Inflammatory macrophage (primary cell): ENCODE results near the gene SLC44A2.

Experiments
- DNase-seq, 2 donors: peaks; one replicate each; pipeline ENCODE4 v3.0.0-alpha.2; 2020 to 2022
- total RNA-seq, 18 experiments: gene quantifications; one replicate each; lab custom pipeline; 2026; ENCODE audit warnings: mixed read lengths in 6 of 18, inconsistent platforms in 2 of 18; lab: John Stamatoyannopoulos, UW

Gene SLC44A2
- 56.0 to 250 (median 133) reads per million in 18 experiments for total RNA-seq

GRCh38 chr19:10625003-10625761 lies at the start of gene SLC44A2:
Gene SLC44A2 (plus strand): TSS chr19:10625553. CDS start chr19:10625634, 81 bp downstream.
- DNase-seq, result no peak

DNA sequence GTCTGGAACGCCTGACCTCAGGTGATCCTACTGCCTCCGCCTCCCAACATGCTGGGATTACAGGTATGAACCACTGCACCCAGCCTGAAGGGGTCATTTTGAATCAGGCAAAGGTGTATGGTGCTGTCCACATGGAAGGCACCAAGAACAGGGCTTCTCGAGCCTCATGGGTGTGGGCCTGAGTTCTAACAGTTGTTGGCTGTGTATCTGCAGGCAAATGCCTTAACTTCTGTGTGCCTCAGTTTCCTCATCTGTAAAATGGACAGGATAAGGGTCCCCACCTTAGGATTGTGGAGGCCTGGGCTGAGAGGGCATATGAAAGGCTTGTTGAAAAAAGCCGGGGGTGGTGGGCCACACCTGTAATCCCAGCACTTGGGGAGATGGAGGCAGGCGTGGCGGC lies 47.4 kb upstream of the SLC44A2 start:
- no peak for DNase-seq

DNA sequence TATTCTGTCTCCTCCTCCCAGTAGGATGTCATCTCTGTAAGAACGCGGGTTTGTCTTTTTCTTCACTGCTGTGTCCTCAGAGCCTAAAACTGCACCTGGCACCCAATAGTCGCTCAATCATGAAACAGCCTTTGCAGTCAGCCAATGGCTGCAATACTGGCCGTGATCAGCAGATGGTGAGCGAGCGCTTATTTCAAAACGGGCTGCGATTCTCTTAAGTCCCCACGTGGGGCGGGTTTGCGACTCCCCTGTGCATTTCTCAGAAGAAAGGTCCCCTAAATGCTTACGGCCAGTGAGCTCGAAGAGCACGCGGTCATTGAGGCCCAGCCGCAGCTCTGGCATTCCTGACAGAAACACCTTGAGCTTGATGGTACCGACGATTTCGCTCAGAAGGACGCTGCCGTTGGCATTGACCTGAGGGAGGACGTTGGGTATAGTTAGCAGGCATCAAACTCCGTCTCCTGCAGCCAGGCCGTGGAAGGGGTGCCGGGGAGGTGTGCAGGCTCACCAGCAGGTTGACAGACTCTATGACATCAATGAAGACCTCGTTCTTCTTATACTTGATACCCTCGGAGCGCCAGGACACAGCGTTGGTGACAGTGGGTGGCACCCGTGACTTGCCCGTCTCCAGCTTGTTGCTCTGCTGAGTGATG lies 44.2 kb upstream of the SLC44A2 start:
- DNase-seq, result peak; percentile 96 to 97

DNA sequence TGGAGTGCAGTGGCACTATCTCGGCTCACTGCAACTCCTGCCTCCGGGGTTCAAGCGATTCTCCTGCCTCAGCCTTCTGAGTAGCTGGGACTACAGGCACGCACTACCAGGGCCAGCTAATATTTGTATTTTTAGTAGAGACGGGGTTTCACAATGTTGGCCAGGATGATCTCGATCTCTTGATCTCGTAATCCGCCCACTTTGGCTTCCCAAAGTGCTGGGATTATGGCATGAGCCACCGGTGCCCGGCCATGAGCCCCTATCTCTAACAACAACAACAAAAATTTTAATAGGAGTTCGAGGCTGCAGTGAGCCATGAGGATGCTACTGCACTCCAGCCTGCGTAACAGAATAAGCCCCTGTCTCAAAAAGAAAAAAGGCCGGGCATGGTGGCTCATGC lies 43.3 kb upstream of the SLC44A2 start:
- DNase-seq, result no peak

- no peak for DNase-seq
These were observed 42.1 kb upstream of the SLC44A2 start for GRCh38 chr19:10583036-10583776.

GRCh38 chr19:10586396-10586795 lies 39.0 kb upstream of the SLC44A2 start:
- DNase-seq, result no peak

- DNase-seq, result no peak
These were observed 38.1 kb upstream of the SLC44A2 start, which contains the start of gene AP1M2 for GRCh38 chr19:10587022-10587838. Gene AP1M2 (minus strand): TSS chr19:10587312. CDS start chr19:10587231, 81 bp downstream.

DNA sequence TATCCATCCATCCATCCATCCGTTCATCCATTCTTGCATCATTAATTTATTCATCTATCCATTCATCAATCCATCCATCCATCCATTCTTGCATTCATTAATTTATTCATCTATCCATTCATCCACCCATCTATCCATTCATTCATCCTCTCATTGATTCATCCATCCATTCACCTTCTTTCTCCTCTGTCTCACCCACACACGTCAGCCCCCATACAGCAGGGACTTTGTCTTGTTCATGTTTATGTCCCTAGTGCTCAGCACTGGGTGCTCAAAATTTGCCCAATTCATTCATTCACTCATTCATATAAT lies 37.6 kb upstream of the SLC44A2 start:
- DNase-seq, result no peak

GRCh38 chr19:10593148-10593547 lies 32.2 kb upstream of the SLC44A2 start:
- no peak for DNase-seq

GRCh38 chr19:10593820-10594637 lies 31.3 kb upstream of the SLC44A2 start:
- DNase-seq, result peak; percentile 65 to 72

DNA sequence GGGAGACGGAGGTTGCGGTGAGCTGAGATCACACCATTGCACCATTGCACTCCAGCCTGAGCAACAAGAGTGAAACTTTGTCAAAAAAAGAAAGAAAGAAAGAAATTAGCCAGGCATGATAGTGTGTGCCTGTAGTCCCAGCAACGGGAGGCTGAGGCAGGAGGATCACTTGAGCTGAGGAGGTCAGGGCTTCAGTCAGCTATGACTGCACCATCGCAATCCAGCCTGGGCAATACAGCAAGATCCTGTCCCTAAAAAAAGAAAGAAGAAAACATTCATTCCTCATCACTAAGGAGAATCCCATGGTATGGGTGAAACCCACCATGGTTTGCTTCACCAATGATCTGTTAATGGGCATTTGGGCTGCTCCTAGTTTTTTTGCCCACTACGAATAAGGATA lies 25.2 kb upstream of the SLC44A2 start:
- DNase-seq, result no peak

GRCh38 chr19:10601999-10602329 lies 23.4 kb upstream of the SLC44A2 start:
- no peak for DNase-seq

DNA sequence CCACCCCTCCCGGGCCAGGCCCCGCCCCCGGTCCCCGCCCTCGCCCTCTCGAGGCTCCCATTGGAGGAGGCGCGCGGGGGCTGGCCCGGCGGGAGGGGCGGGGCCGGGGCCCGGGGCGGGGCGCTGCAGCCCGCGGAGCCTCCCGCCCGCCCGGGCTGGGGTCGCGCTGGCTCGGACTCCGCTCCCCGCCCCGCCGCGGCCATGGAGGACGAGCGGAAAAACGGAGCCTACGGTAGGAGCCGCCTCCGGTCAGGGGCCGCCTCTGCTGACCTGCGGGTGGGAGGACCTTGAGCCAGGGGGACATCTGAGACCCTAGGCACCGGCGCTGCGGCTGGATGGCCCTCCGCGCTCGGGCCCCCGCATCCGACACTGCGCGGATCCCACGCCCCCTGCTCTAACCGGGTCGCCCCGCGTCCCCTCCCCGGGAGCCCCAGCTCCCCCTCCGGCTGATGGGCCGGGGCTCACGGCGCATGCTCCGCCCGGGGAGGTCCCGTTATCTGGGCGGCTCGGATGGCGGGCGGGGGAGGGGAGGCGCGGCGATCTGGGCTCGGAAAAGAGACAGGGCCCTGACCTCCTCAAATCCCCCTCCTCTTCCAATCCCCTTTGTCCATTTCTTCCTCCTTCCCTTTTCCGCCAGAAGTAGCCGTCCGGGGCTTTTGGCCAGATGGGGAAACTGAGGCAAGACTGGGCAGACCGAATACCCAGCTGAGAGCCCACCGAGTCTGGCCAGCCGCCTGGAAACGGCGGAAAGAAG lies 22.8 kb upstream of the SLC44A2 start:
- DNase-seq, result peak; percentile 79 to 85

DNA sequence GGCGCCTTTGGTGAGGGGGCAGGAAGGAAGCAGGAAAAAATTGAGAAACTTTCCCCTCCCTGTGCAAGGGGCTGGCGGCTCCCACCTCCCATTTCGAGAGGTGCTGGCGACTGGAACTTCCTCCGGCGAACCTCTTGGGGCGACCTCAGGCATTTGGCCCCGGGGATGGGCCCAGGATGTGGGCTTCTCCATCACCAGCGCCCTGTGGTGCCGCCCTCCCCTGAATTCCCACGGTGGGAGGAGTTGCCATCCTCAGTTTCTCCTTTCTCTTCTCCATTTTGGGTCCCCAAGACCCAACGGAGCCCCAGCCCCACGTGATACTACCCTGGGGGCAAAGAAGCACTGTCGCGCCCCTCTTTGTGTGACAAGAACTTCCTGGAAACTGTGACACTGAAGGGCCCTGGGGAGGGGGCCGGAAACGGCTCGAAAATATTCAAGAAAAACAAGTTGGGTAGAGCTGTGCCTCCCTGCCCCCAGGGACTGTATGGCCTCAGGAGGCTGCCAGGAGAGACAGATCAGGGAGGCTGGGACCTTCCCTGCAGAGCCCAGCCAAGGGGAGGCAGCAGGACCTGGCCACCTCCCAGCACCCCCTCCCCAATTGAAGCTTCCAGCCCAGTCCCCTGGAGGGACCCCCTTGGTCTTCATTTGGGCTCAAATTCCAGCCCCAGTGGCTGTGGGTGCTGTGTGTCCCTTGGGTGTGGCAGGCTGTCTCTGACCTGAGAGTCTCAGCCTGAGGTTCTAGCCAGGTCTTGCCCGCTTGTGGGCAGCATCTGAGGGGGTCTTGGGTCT lies 22.1 kb upstream of the SLC44A2 start:
- peak in 1 of 2 donors; percentile 21 for DNase-seq

DNA sequence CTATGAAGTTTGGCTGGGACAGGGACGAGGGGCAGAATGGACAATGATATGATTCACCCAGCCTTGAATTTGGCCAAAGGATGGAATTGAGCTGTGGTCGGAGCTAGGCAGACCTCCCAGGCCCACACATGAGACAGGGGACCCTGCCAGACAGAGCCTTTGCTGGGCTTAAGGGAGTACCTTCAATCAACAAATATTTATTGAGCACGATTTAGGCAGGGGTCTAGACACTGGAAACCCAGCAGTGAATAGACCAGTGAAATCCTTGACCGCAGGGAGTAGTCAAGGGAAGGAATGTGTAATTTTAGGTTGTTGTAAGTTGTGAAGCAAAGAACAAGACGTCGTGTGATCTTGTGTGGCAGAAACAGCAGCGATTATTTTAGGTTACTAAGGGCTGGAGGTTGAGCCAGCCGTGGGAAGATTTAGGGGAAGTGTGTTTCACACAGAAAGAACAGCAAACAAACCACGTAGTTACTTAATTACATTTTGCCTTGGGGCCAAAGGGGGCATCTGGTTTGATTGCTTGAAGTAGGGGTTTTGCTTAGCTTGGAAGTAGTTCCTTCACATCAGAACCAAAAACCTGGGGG lies 21.4 kb upstream of the SLC44A2 start:
- peak; percentile 94 for DNase-seq

DNA sequence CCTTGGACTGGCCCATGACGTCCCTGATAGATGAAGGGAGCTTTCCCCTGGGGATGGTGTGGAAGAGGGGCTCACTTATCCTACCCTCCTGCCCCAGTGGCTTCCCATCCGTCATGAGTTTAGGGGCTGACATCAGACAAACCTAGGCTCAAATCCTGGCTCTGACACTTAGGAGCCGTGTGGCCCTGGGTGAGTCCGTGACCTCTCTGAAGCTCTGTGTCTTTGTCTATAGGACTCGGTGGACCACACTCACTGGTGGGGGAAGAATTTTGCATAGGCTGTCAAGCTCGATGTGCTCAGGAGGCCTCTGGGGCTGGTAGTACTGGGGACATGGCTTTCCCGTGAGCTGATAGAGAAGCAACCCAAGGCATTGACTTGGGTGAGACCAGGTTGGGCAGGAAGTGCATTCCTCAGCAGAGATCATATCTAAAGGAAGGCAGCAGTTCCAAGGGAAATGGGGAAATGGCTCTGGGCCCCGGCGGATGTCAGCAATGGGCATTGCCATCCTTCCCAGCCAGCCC lies 20.8 kb upstream of the SLC44A2 start:
- peak in 1 of 2 donors; percentile 50 for DNase-seq

DNA sequence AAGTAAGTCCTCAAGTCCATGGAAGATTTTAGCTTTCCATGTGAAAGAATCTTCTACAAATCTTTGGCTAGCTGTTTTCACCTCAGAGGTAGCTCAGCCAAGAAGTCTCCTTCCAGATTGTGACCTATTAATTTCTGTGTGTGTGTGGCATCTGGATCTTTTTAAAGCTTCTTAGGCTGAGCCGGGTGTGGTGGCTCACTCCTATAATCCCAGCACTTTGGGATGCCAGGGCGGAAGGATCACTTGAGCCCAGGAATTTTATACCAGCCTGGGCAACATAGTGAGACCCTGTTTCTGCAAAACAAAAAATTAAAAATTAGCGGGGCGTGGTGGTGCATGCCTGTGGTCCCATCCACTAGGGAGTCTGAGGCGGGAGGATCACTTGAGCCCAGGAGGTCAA lies 13.4 kb upstream of the SLC44A2 start:
- no peak for DNase-seq

- no peak for DNase-seq
These were observed 12.7 kb upstream of the SLC44A2 start for GRCh38 chr19:10612499-10613119.

GRCh38 chr19:10615429-10616023 lies 9.8 kb upstream of the SLC44A2 start:
- no peak for DNase-seq
